ENCODE results near the gene WAC. TPM values are rescaled to one million over a fixed set of nuclear protein-coding genes. Genes with fewer than 3 reads are reported as not detected.

Gene WAC
- total and polyA plus RNA-seq, 9 of the 15 experiments (the other 6 are each of a cell fraction or from before 2014, with no cell fraction given), result 24.8 to 123 (median 78.2) TPM

DNA sequence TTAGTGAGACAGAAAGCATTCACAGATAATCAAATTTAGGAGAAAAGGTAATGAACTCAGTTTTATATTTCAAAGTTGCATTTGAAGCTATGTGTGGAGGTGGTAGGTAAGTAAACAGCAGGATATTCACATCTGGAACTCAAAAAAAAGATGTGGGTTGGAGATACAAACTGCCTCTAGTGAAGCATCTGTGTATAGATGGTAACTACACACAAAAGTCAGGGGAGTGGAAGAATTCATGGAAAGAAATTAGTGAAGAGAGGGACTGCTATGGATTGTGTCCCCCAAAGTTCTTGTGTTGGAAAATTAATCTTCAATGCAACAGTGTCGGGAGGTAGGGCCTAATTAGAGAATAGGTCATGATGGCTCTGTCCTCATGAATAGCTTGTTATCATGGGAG is 18.3 kb upstream of the WAC start:
- no peaks in the 10 kb centered on the region for H4K20me1 ChIP-seq (replicated peaks; ENCODE audit: control insufficient read depth, insufficient read depth, low read length)
- peak overlapping the region; percentile 54; the same call in 1 of the 2 replicates for H2AFZ ChIP-seq (ENCODE audit: low read depth, low read length)
- in situ Hi-C loops (cut with MboI), result no loop called here
- H3K9me3 ChIP-seq (replicated peaks; ENCODE audit: control insufficient read depth, insufficient read depth, low read depth, low read length), result no peaks in the 10 kb centered on the region
- H3K4me3 ChIP-seq, result no peak overlapping the region
- DNase-seq (ENCODE audit: extremely low read depth in 1 of 4, low spot score in 3 of 4) (no peak), ATAC-seq (peak; percentile 55; the same call in 2 of the 3 replicates), FAIRE-seq (peak; percentile 42)
- H3K27me3 ChIP-seq (ENCODE audit: control insufficient read depth in 2 of 2, insufficient read depth in 2 of 2, low read length in 2 of 2), result no peaks in the 10 kb centered on the region; a peak in 1 of 5 replicates
- no peak overlapping the region; the same call in 1 of the 2 replicates for H3K4me2 ChIP-seq (ENCODE audit: insufficient read depth, low read length)
- H3K79me2 ChIP-seq (ENCODE audit: control insufficient read depth, insufficient read depth, low read length), result no peaks in the 10 kb centered on the region
- 0 out of 5 replicates have a peak, but pooled peaks cover 0 to 2% of the 10 kb centered on the region in 2 experiments for H3K4me1 ChIP-seq (replicated peaks in 1 of 2; ENCODE audit: control insufficient read depth in 2 of 2, insufficient read depth in 2 of 2, low read length in 2 of 2)
- H3K27ac ChIP-seq (ENCODE audit: extremely low read depth, low read depth, low read length), result no peak overlapping the region
- TF ChIP-seq ETV1 (tag; conservative IDR thresholded peaks at IDR 0.05; ENCODE audit: low read depth), result no peak
- TF ChIP-seq, protein P1, sequence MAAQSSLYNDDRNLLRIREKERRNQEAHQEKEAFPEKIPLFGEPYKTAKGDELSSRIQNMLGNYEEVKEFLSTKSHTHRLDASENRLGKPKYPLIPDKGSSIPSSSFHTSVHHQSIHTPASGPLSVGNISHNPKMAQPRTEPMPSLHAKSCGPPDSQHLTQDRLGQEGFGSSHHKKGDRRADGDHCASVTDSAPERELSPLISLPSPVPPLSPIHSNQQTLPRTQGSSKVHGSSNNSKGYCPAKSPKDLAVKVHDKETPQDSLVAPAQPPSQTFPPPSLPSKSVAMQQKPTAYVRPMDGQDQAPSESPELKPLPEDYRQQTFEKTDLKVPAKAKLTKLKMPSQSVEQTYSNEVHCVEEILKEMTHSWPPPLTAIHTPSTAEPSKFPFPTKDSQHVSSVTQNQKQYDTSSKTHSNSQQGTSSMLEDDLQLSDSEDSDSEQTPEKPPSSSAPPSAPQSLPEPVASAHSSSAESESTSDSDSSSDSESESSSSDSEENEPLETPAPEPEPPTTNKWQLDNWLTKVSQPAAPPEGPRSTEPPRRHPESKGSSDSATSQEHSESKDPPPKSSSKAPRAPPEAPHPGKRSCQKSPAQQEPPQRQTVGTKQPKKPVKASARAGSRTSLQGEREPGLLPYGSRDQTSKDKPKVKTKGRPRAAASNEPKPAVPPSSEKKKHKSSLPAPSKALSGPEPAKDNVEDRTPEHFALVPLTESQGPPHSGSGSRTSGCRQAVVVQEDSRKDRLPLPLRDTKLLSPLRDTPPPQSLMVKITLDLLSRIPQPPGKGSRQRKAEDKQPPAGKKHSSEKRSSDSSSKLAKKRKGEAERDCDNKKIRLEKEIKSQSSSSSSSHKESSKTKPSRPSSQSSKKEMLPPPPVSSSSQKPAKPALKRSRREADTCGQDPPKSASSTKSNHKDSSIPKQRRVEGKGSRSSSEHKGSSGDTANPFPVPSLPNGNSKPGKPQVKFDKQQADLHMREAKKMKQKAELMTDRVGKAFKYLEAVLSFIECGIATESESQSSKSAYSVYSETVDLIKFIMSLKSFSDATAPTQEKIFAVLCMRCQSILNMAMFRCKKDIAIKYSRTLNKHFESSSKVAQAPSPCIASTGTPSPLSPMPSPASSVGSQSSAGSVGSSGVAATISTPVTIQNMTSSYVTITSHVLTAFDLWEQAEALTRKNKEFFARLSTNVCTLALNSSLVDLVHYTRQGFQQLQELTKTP (IDR thresholded peaks at IDR 0.05; ENCODE audit: low read depth in 1 of 2, partially characterized antibody in 2 of 2), result no peak
- no peak for TF ChIP-seq NR3C1 (CRISPR knock-in tag; IDR thresholded peaks at IDR 0.05)
- TF ChIP-seq, protein P2, sequence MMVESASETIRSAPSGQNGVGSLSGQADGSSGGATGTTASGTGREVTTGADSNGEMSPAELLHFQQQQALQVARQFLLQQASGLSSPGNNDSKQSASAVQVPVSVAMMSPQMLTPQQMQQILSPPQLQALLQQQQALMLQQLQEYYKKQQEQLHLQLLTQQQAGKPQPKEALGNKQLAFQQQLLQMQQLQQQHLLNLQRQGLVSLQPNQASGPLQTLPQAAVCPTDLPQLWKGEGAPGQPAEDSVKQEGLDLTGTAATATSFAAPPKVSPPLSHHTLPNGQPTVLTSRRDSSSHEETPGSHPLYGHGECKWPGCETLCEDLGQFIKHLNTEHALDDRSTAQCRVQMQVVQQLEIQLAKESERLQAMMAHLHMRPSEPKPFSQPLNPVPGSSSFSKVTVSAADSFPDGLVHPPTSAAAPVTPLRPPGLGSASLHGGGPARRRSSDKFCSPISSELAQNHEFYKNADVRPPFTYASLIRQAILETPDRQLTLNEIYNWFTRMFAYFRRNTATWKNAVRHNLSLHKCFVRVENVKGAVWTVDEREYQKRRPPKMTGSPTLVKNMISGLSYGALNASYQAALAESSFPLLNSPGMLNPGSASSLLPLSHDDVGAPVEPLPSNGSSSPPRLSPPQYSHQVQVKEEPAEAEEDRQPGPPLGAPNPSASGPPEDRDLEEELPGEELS (CRISPR knock-in tag; IDR thresholded peaks at IDR 0.05; ENCODE audit: borderline replicate concordance), result no peak
- TF ChIP-seq BMI1 (IDR thresholded peaks at IDR 0.05; ENCODE audit: low read length), result no peak
- TF ChIP-seq ZNF41 (CRISPR knock-in tag; conservative IDR thresholded peaks at IDR 0.05), result no peak
- CTCF ChIA-PET (ENCODE audit: low intra/inter-chr PET ratio), result no interaction called here
- no peaks in the 10 kb centered on the region for H3K9me1 ChIP-seq (ENCODE audit: control insufficient read depth, insufficient read depth, low read length)
- 11% methylated on average over 1 of the region's 1 CpG for WGBS (ENCODE audit: insufficient coverage, low coverage, missing lambda C conversion rate)
- intact Hi-C loops (cut with micrococcal nuclease), result no loop called here
- no TSS peak for BruUV-seq (replicated peaks)
- H3K9ac ChIP-seq (ENCODE audit: insufficient read depth in 1 of 2, low read depth in 2 of 2, low read length in 2 of 2), result no peak overlapping the region
- no peaks in the 10 kb centered on the region for H3K36me3 ChIP-seq (ENCODE audit: control insufficient read depth, insufficient read depth, low read length)
- POLR2A ChIA-PET, result interaction anchor here (1.2 to 1.8 kb wide), 2 partner anchors 20 to 28 kb away, joined by 3 to 5 read pairs; no protein-coding TSS in a partner anchor

All from K562 (cell line).